Measurements from ENCODE around the gene EXOC4. TPM values are rescaled to one million over a fixed set of nuclear protein-coding genes. Genes with fewer than 3 reads are reported as not detected.

EXOC4 gene
- total and polyA plus RNA-seq, 2 of the 13 experiments (the other 11 are each of a cell fraction or from before 2014, with no cell fraction given): 22.5 to 39.0 TPM

GRCh38 chr7:133556553-133556952 lies 303.7 kb downstream of the EXOC4 start:
- no peak overlapping the region for H3K4me2 ChIP-seq (ENCODE audit: low read depth, low read length)
- H3K27ac ChIP-seq (ENCODE audit: extremely low read length, insufficient read depth, low read length): no peak overlapping the region
- in situ Hi-C loops (cut with HindIII; ENCODE audit: extremely low pct_ligation_motif_present, low pct_unique_long_range_greater_than_20kb): no loop called here
- no peaks in the 10 kb centered on the region for H3K79me2 ChIP-seq (ENCODE audit: insufficient read depth, low read length)
- H3K9ac ChIP-seq (ENCODE audit: insufficient read depth, low read depth, low read length): no peak overlapping the region
- FAIRE-seq (no peak), ATAC-seq (no peak), DNase-seq (ENCODE audit: low spot score) (no peak)
- no peaks in the 10 kb centered on the region for H3K9me3 ChIP-seq (ENCODE audit: low read length)
- ChIA-PET CTCF (ENCODE audit: low intra/inter-chr PET ratio, low total read pairs) (no interaction called here), POLR2A (no interaction called here)
- no peaks in the 10 kb centered on the region for H3K36me3 ChIP-seq (replicated peaks in 1 of 2; ENCODE audit: control insufficient read depth in 1 of 2, insufficient read depth in 2 of 2, low read length in 2 of 2)
- H3K27me3 ChIP-seq (ENCODE audit: control insufficient read depth in 1 of 2, insufficient read depth in 2 of 2, low read length in 2 of 2): no peaks in the 10 kb centered on the region
- intact Hi-C loops (cut with micrococcal nuclease; ENCODE audit: unreplicated experiment): no loop called here
- BruUV-seq (replicated peaks): no TSS peak
- no peaks in the 10 kb centered on the region for H4K20me1 ChIP-seq (ENCODE audit: insufficient read depth, low read length)
- TF ChIP-seq ZFAT (CRISPR knock-in tag; conservative IDR thresholded peaks at IDR 0.05) (no peak), ZBED4 (CRISPR knock-in tag; IDR thresholded peaks at IDR 0.05; ENCODE audit: borderline replicate concordance) (no peak), PPARG (CRISPR knock-in tag; conservative IDR thresholded peaks at IDR 0.05) (no peak), ZNF83 (CRISPR knock-in tag; IDR thresholded peaks at IDR 0.05; ENCODE audit: borderline replicate concordance) (no peak), CEBPG (CRISPR knock-in tag; IDR thresholded peaks at IDR 0.05) (no peak), KDM2A (CRISPR knock-in tag; IDR thresholded peaks at IDR 0.05; ENCODE audit: borderline replicate concordance, low read depth) (no peak)
- WGBS (ENCODE audit: low lambda C conversion rate): 96% methylated on average over 6 of the region's 6 CpGs
- H2AFZ ChIP-seq (ENCODE audit: low read length): no peak overlapping the region
- no peaks in the 10 kb centered on the region for H3K4me1 ChIP-seq (ENCODE audit: insufficient read depth, low read length)
- H3K4me3 ChIP-seq (replicated peaks in 1 of 3; ENCODE audit: insufficient read depth in 1 of 3, low read depth in 2 of 3, low read length in 3 of 3): no peak overlapping the region

All from HepG2 (cell line).